HEK293T (cell line): Measurements from ENCODE around the gene FBRSL1.

Experiments used
- CTCF ChIA-PET: fragments of 350-600 bp; formaldehyde crosslinking; extraction: SDS; loops from one replicate; lab custom pipeline; 2021; ENCODE audit warnings: antibody characterized with exemption, inconsistent platforms; lab: Yijun Ruan, JAX
- POLR2A ChIA-PET: fragments of 350-600 bp; formaldehyde crosslinking; extraction: SDS; loops from one replicate; lab custom pipeline; 2020; ENCODE audit warnings: antibody characterized with exemption, inconsistent platforms; lab: Yijun Ruan, JAX
- DNase-seq: peaks from one replicate; pipeline ENCODE4 v3.0.0; 2012; ENCODE audit warnings: mixed read lengths; ENCODE audit errors: extremely low spot score
- ARNT ChIP-seq: fragments of 450-650 bp; IDR thresholded peaks from 2 replicates; pipeline ENCODE4 v1.6.1; 2017; ENCODE audit warnings: mild to moderate bottlenecking
- BHLHE40 ChIP-seq: fragments of 450-650 bp; IDR thresholded peaks from 2 replicates; pipeline ENCODE4 v1.6.1; 2016; ENCODE audit warnings: mild to moderate bottlenecking, moderate library complexity, borderline replicate concordance
- CTBP1 ChIP-seq: fragments of 450-650 bp; IDR thresholded peaks from 2 replicates; pipeline ENCODE4 v1.6.1; 2016; ENCODE audit warnings: borderline replicate concordance
- ELF4 ChIP-seq: fragments of 450-650 bp; IDR thresholded peaks from 2 replicates; pipeline ENCODE4 v1.6.1; 2017; ENCODE audit warnings: antibody characterized with exemption
- FOXA1 ChIP-seq: fragments of 450-650 bp; IDR thresholded peaks from 2 replicates; pipeline ENCODE4 v1.6.1; 2016; ENCODE audit warnings: mild to moderate bottlenecking
- FOXK2 ChIP-seq: fragments of 450-650 bp; IDR thresholded peaks from 2 replicates; pipeline ENCODE4 v1.6.1; 2016; ENCODE audit warnings: mild to moderate bottlenecking
- FOXM1 ChIP-seq: fragments of 450-650 bp; IDR thresholded peaks from 2 replicates; pipeline ENCODE4 v1.6.1; 2017; ENCODE audit warnings: mild to moderate bottlenecking, borderline replicate concordance
- HDGF ChIP-seq: fragments of 450-650 bp; IDR thresholded peaks from 2 replicates; pipeline ENCODE4 v1.6.1; 2017; ENCODE audit warnings: antibody characterized with exemption, borderline replicate concordance
- L3MBTL2 ChIP-seq: fragments of 450-650 bp; conservative IDR thresholded peaks from 2 replicates; pipeline ENCODE4 v1.6.1; 2016; ENCODE audit warnings: mild to moderate bottlenecking
- LEF1 ChIP-seq: fragments of 450-650 bp; IDR thresholded peaks from 2 replicates; pipeline ENCODE4 v1.6.1; 2017; ENCODE audit warnings: mild to moderate bottlenecking, borderline replicate concordance
- NFRKB ChIP-seq: fragments of 450-650 bp; IDR thresholded peaks from 2 replicates; pipeline ENCODE4 v1.6.1; 2016; ENCODE audit warnings: mild to moderate bottlenecking, moderate library complexity
- PKNOX1 ChIP-seq: fragments of 450-650 bp; IDR thresholded peaks from 2 replicates; pipeline ENCODE4 v1.6.1; 2016
- SP1 ChIP-seq: fragments of 450-650 bp; IDR thresholded peaks from 2 replicates; pipeline ENCODE4 v1.6.1; 2017
- SUZ12 ChIP-seq: fragments of 450-650 bp; IDR thresholded peaks from 2 replicates; pipeline ENCODE4 v1.6.1; 2016; ENCODE audit warnings: mild to moderate bottlenecking
- TARDBP ChIP-seq: fragments of 450-650 bp; IDR thresholded peaks from 2 replicates; pipeline ENCODE4 v1.6.1; 2016
- ZNF384 ChIP-seq: fragments of 450-650 bp; IDR thresholded peaks from 2 replicates; pipeline ENCODE4 v1.6.1; 2016

FBRSL1 gene

GRCh38 chr12:132445884-132446632 is 43.9 kb upstream of the FBRSL1 start:
- DNase-seq, result no peak
- TF ChIP-seq FOXM1 (no peak), HDGF (no peak), NFRKB (no peak), SP1 (no peak), ARNT (no peak), LEF1 (no peak), PKNOX1 (no peak), ZNF384 (no peak), FOXK2 (no peak), FOXA1 (no peak), L3MBTL2 (no peak), ELF4 (no peak), BHLHE40 (no peak), CTBP1 (no peak), TARDBP (no peak), SUZ12 (no peak)
- ChIA-PET POLR2A (no interaction called here), CTCF (no interaction called here)

GRCh38 chr12:132446633-132447326 is 43.2 kb upstream of the FBRSL1 start:
- ChIA-PET POLR2A (no interaction called here), CTCF (no interaction called here)
- no peak for DNase-seq
- no peak for TF ChIP-seq TARDBP
- no peak for TF ChIP-seq ELF4

GRCh38 chr12:132447327-132447720 is 42.6 kb upstream of the FBRSL1 start:
- ChIA-PET POLR2A (no interaction called here), CTCF (no interaction called here)
- DNase-seq, result no peak
- TF ChIP-seq SUZ12, result no peak
- TF ChIP-seq CTBP1, result no peak
- TF ChIP-seq ELF4, result no peak
- no peak for TF ChIP-seq BHLHE40
- no peak for TF ChIP-seq HDGF
- TF ChIP-seq FOXM1, result no peak
- no peak for TF ChIP-seq ZNF384
- TF ChIP-seq FOXK2, result no peak
- no peak for TF ChIP-seq LEF1
- no peak for TF ChIP-seq L3MBTL2
- no peak for TF ChIP-seq ARNT
- no peak for TF ChIP-seq NFRKB
- no peak for TF ChIP-seq SP1
- no peak for TF ChIP-seq PKNOX1
- no peak for TF ChIP-seq TARDBP
- TF ChIP-seq FOXA1, result no peak

GRCh38 chr12:132447731-132448462 is 42.1 kb upstream of the FBRSL1 start:
- TF ChIP-seq ARNT (no peak), TARDBP (no peak), LEF1 (no peak), ZNF384 (no peak), SUZ12 (no peak), L3MBTL2 (no peak), PKNOX1 (no peak), FOXK2 (no peak), CTBP1 (no peak), BHLHE40 (no peak), FOXA1 (no peak)
- no peak for DNase-seq
- ChIA-PET CTCF (no interaction called here), POLR2A (no interaction called here)

- TF ChIP-seq SP1 (no peak), FOXM1 (no peak)
- POLR2A ChIA-PET, result no interaction called here
- no peak for DNase-seq
- CTCF ChIA-PET, result no interaction called here
Measured at GRCh38 chr12:132448463-132448820, 41.5 kb upstream of the FBRSL1 start.
